Measurements from ENCODE around the gene DPH2.

The DPH2 gene

DNA sequence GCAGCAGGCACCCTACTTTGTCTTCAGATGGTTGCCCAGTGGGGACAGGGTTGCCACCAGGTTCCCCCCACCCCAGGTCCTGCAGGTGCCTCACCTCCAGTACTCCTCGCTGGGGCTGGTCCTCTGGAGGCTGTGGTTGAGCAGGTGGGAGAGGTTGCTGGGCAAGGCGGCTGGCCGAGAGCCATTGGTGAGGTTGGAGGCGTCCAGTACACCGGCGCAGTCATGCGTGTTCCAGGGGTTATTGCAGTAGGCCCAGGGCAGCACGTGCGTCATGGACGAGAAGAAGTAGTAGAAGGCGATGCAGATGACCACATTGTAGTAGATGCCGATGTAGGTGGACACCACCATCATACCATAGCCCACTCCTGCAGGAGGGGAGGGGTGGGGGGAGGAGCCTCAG, 38.4 kb downstream of the DPH2 start:
- no peak for DNase-seq

DNA sequence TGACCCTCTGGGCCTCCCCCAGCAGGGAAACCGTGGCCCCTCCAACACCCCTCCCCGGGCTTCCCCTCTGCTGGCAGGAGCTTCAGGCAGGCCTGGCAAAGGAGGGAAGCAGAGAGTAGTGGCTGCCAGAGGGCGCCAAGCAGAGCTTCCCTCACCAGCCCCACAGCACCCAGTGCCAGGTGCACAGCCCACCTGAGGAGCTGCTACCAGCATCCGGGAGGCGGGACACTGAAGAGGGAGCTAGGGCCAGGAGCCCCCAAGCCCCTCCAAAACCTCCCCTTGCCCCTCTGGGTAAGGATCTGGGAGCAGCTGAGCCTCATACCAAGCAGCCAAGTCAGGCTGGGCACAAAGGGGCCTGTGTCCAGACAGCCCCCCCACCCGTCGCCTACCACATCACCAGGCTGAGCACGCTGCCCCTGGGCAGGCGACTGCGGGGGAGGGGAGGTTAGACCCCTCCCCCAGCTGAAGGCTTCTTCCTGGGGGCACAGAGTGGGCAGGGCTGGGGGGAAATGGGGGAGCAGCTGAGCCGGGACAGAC, 41.2 kb downstream of the DPH2 start:
- no peak for DNase-seq

DNA sequence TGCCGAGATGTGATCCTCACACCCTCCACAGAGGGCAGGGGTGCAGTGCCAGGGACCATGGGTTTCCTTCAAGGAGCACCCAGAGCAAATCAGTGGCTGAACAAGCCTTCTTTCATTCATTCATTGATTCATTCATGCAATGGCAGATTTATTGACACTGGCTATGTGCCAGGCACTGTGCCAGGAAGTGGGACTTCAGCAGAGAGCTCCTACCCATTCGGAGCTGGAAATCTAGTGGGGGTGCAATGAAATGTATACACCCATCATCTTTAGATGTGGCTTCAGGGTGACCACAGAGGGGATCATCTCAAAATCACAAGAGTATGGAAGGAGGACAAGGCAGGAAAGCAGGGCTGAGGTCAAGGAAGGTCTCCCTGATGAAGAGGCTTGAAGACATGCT, 42.6 kb downstream of the DPH2 start:
- DNase-seq, result no peak

DNA sequence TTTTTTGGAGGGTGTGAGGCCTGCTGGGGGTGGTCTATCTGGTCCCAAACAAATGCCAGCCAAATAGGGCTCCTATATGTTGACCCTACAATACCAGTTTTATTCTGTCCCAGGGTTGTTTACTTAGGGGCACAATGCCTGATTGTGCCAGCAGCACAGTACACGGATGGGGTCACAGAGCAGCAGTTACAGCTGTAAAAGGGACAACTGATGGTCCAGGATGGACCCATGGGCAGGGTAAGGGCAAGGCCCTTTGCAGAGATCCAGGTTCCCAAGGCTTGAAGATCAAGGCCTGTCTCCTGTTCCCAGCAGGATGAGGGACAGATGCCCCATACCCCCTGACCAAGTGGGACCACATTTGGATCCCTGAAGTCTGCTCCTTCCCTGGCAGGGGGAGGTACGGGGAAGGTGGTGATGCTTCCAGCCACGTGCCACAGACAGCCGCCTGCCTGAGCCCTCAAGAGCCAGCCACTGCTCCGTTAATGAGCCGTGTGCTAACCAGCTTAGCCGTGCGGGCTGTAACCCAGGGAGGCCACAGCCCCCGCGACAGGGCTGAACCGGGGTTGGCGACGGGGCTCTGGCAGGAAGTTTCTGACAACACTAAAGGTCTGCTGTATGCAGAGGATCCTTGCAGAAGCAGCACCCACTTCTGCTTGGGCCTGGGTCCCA, 43.3 kb downstream of the DPH2 start:
- DNase-seq, result no peak

DNA sequence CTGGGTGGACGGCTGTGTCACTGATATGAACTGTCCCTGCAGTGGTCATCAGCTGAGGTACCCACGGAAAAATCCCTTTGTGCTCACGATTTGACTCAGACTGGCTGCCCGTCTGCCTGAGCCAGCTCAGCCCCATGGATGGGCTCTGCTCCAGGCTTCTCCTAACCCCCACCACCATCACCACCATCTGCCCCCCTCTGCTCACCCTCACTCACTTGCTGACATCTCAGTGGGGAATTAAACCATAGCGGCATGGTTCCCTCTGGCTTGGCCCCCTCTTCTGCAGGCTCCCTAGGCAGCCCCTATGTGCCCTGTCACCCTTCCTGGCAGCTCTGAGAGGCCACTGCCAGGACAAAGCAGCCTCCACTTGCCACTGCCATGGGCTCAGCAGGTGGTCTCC, 44.1 kb downstream of the DPH2 start:
- no peak for DNase-seq

DNA sequence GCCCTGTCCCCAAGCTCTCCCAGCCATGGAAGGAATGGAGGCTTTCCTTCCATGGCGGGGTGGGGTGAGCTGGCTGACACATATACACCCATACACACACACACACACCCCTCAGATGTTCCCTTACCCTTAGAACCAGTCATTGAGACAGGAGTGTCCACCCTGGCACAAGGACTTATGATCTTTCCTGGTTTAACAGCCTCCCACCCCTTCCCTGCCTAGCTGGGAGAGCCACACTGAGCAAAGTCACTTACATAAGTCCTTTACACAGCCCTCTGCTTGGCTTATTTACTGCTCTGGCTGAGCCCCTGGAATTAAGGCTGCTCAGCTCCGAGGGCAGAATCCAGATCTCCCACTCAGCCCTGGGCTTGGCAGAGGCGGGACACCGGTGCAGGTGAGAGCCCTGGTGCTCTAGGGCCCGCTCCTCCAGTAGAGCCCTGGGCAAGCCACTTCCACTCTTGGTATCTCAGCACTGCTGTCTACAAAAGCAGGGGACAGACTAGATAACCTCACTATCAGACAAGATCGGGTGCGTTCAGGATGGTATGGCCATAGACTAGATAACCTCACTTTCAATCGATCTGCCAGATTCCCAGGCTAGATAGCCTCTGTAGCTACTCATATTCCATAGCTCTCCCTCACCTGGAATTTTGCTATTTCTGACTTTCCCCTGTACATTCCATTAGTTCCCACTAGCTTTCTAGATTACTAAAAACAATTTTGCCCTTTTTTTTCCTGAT, 44.7 kb downstream of the DPH2 start:
- DNase-seq, result no peak

DNA sequence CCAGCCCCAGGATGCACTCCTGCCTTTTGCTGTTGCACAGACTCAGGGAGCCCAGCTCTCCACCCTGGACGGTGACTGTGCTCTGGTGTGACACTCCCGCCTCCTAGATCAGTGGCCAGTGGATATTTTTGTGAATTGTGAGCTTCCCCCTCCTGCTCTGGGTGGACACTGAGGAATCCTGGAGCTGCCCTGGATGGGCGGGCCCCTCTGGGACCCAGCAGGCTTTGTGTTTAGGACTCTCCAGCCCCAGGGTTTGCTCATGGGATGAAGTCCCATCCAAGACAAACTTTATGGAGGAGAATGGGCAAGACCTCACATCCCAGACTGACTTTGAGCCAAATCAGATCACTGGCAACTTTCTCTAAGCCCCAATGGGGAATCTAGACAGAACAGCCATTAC, 45.4 kb downstream of the DPH2 start:
- DNase-seq, result no peak

DNA sequence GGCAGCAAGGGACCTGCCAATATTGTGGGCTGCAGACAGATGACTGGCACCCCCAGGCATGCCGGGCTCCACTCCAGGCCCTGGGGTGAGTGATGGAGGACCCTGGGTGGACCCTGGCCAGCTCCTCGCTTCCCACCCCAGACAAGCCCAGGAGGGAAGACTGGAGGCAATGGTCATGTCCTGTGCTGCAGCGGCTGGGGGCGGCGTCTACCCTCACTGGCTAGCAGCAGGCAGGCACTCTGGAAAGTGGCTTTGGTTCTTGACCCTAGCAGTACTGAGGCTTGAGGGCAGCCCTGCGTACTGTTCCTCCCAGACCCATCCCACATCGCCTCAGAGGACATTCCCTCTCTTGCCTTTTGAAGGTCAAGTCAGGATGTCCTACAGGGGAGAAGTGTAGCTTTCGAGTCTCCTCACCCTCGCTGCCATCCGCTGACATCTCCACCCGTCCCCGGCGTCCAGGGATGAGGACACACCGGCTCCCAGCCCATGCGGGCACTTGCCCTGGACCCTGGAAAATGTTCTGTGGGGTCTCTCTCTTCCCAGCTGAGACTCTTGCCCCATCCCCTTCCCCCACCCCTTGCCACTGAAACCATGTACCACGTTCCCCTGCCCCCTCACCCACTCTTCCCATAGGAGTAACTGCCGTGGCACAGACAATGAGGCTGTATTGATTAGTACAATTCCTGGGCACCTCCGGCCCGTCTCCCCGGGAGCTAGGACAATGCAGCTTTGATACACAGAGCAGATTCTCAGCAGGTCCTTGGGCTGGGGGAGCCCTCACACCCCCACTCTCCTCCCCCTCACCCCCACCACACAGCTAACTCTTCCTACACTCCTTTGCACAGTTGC, 46.5 kb downstream of the DPH2 start:
- DNase-seq, result no peak

DNA sequence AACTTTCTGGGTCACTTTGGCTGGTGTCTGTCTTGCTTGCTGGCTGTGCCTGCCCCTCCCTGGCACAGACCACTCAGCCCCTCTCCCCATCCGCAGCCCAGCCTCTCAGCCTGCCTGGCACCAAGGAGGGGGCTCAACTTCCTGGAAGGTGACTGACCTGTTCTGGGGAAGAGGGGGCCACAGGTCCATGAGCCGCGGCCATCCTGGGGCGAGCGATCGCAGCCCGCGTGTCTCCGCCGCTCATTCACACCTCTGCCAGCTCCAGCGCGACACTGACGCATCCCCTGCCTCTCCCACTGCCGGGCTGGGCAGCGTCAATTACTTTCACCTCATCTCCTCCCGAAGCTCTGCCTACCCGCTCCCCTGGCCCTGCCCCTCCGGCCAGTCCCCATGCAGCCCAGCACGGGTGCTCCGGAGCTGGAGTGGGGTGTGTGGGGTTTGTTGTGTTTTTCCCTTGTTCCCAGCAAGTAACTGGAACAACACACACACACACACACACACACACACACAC, 47.1 kb downstream of the DPH2 start:
- DNase-seq, result no peak

DNA sequence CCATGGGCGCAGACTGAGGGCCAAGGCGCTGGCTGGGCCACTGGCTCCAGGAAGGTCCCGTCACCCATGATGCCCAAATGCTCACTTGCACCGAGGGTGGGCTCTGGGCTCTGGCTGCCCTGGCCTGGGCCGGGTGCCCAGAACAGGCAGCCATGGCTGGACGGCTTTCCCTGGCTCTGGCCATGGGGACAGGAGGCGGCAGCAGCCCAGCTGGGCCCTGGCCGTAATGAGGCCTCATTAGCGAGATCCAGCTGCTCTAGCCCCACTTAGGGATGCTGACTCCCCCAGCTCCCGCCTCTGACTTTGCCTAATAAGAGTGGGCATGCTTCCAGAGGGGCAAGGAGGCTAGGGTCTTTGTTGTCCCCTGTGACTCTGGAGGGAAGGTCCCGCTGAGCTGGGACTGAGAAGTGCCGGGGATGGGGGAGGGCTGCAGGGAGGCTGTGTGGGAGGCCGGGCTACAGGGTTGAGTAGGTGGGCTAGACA, 49.7 kb downstream of the DPH2 start:
- DNase-seq, result no peak

DNA sequence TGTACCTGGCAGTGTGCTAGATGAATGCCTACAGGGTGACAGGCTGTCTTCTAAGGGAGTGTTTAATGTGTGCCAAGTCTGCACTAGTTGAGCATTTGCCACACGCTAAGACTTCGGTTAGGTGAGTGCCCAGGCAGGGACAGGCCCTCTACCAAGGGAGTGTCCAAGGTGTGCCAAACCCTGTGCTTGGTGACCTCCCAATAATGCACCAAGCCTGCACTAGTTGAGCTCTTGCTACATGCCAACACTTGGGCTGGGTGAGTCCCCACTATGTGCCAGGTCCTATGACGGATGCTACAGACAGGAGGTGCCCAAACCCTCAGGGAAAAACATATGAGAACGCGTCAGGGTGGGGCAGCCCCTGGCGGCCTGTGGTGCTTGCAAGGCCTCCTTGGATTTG, 50.7 kb downstream of the DPH2 start:
- DNase-seq, result no peak

DNA sequence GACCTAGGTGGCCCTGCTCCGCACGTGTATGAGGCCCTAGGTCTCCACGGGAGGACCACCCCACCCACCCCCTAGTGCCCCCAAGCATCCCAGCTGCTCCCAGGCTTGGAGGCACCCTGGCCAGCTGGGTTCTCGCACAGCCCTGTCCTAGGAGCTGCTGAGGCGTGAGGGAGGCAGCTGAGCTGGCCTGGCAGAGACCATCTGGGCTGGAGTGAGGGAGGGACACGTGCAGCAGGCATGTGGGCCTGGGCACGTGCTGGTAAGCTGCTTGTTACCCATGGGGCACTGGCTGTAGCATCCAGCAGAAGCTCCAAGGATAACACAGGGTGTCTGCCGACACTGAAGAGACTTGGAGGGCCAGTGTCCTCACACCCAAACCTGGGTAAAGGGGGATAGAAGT, 51.3 kb downstream of the DPH2 start:
- DNase-seq, result no peak

DNA sequence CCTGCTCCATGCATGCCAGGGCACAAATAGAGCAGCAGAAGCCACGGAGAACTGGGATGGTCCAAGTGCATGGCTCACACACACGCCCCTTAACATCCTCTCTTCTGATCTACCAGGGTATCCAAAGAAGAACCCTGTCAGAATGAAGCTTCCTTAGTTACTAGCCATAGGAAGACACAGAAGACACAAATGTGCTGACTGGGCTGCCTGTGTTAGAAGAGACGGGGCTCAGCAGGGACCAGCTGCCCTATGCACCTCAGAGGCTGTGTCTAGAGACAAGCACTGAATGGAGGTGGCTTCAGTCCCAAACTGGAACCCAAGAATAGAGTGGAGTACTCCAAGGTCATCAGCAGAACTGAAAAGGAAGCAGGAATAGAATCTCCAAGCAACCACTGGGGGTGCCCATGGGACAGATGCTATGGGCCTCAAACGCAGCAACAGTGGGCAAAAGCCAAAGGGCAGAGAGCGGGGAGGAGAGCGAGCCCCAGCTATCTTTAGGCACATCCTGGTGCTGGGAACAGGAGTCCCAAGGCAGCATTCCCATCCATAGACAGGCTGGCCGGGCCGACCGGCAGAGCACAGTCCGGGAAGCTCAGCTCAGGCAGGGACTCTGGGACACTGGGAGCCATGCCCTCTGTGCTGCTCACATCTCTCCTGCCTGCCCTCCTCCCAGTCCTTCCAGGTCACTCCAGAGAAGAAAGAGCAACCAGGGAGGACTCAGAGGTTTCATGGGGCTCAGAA, 51.9 kb downstream of the DPH2 start:
- DNase-seq, result no peak
